HUES64 (cell line): ENCODE measurements around the gene FDX1.
A peak's percentile ranks its signal among the peaks of the same experiment; 100 is the strongest.
"Not testable (repeated sequence)": the region's sequence is repeated elsewhere in the genome, so short reads cannot be mapped to it uniquely, and the experiment has no call there.

ENCODE experiments used
- H3K27ac ChIP-seq: 2 replicates; pipeline ENCODE4 v1.7.0; 2013; ENCODE audit warnings: low read depth, low read length, inconsistent platforms
- H3K27me3 ChIP-seq: 2 replicates; pipeline ENCODE4 v1.6.1; 2013; ENCODE audit warnings: mild to moderate bottlenecking, low read length; ENCODE audit not compliant: insufficient read depth
- H3K36me3 ChIP-seq: 2 replicates; pipeline ENCODE4 v1.6.1; 2013; ENCODE audit warnings: mild to moderate bottlenecking, low read length; ENCODE audit not compliant: insufficient read depth
- H3K4me1 ChIP-seq: 2 replicates; pipeline ENCODE4 v1.6.1; 2013; ENCODE audit warnings: mild to moderate bottlenecking, low read length, moderate library complexity; ENCODE audit not compliant: insufficient read depth
- H3K4me3 ChIP-seq: 2 replicates; pipeline ENCODE4 v1.5.1; 2013; ENCODE audit warnings: mild to moderate bottlenecking, low read length, moderate library complexity
- H3K9ac ChIP-seq: 2 replicates; pipeline ENCODE4 v1.6.1; 2013; ENCODE audit warnings: mild to moderate bottlenecking, low read depth, low read length
- H3K9me3 ChIP-seq: 2 replicates; pipeline ENCODE4 v1.6.1; 2013; ENCODE audit warnings: low read depth, low read length; ENCODE audit not compliant: insufficient read depth
- WGBS: fragments of 150-250, 120-280 bp; methylation state at CpG from one replicate; pipeline ENCODE4 v1.1.7; 2013; ENCODE audit warnings: missing lambda C conversion rate; 5-methylcytosine and 5-hydroxymethylcytosine counted together

The FDX1 gene

GRCh38 chr11:110415081-110415480, 14.7 kb upstream of the FDX1 start:
- H3K27ac ChIP-seq = no peak overlapping the region
- H3K27me3 ChIP-seq = no peaks in the 10 kb centered on the region
- 100% methylated on average over 2 of the region's 2 CpGs for WGBS
- H3K9me3 ChIP-seq = no peaks in the 10 kb centered on the region
- no peak overlapping the region for H3K9ac ChIP-seq
- no peaks in the 10 kb centered on the region for H3K4me1 ChIP-seq
- H3K36me3 ChIP-seq = no peaks in the 10 kb centered on the region
- H3K4me3 ChIP-seq = no peak overlapping the region

GRCh38 chr11:110421658-110422057, 8.1 kb upstream of the FDX1 start:
- H3K4me3 ChIP-seq, H3K9ac ChIP-seq, H3K4me1 ChIP-seq, H3K27ac ChIP-seq, H3K36me3 ChIP-seq, H3K9me3 ChIP-seq, H3K27me3 ChIP-seq: not testable (repeated sequence)
- 89% methylated on average over 6 of the region's 6 CpGs for WGBS

GRCh38 chr11:110422306-110422905, 7.3 kb upstream of the FDX1 start:
- H3K4me1 ChIP-seq = no peaks in the 10 kb centered on the region
- H3K9me3 ChIP-seq = 0 out of 2 replicates have a peak, but pooled peaks cover 4% of the 10 kb centered on the region
- H3K4me3 ChIP-seq = no peak overlapping the region
- no peak overlapping the region for H3K9ac ChIP-seq
- 98% methylated on average over 2 of the region's 2 CpGs for WGBS
- no peak overlapping the region for H3K27ac ChIP-seq
- H3K27me3 ChIP-seq = no peaks in the 10 kb centered on the region
- no peaks in the 10 kb centered on the region for H3K36me3 ChIP-seq

GRCh38 chr11:110424775-110425444, 4.8 kb upstream of the FDX1 start:
- no peak overlapping the region for H3K4me3 ChIP-seq
- H3K9ac ChIP-seq = no peak overlapping the region
- H3K36me3 ChIP-seq = no peaks in the 10 kb centered on the region
- no peaks in the 10 kb centered on the region for H3K27me3 ChIP-seq
- H3K4me1 ChIP-seq = no peaks in the 10 kb centered on the region
- no peak overlapping the region for H3K27ac ChIP-seq
- whole genome bisulfite sequencing = 93% methylated on average over 2 of the region's 3 CpGs
- H3K9me3 ChIP-seq = 0 out of 2 replicates have a peak, but pooled peaks cover 4% of the 10 kb centered on the region

- Histone ChIP-seq H3K36me3 (no peaks in the 10 kb centered on the region), H3K27me3 (no peaks in the 10 kb centered on the region), H3K4me1 (peaks cover 2% of the 10 kb centered on the region), H3K27ac (no peak overlapping the region), H3K9ac (no peak overlapping the region), H3K4me3 (no peak overlapping the region), H3K9me3 (0 out of 2 replicates have a peak, but pooled peaks cover under 1% of the 10 kb centered on the region)
- 91% methylated on average over 8 of the region's 9 CpGs for WGBS
These were observed 3.8 kb upstream of the FDX1 start for GRCh38 chr11:110425751-110426545.

- Histone ChIP-seq H3K27me3 (peaks cover 8% of the 10 kb centered on the region; the same call in 1 of the 2 replicates), H3K4me3 (no peak overlapping the region), H3K9me3 (no peaks in the 10 kb centered on the region), H3K9ac (no peak overlapping the region), H3K36me3 (no peaks in the 10 kb centered on the region), H3K27ac (no peak overlapping the region), H3K4me1 (peaks cover 12% of the 10 kb centered on the region)
- 93% methylated on average over 1 of the region's 2 CpGs for WGBS
These were observed 1.7 kb upstream of the FDX1 start for GRCh38 chr11:110428040-110428439.

- no peaks in the 10 kb centered on the region for H3K9me3 ChIP-seq
- WGBS = 82% methylated on average over 10 of the region's 10 CpGs
- peaks cover 12% of the 10 kb centered on the region for H3K4me1 ChIP-seq
- no peaks in the 10 kb centered on the region for H3K36me3 ChIP-seq
- peak overlapping the region; percentile 84 for H3K4me3 ChIP-seq
- H3K27ac ChIP-seq = peak overlapping the region; percentile 79; the same call in 1 of the 2 replicates
- peaks cover 8% of the 10 kb centered on the region; the same call in 1 of the 2 replicates for H3K27me3 ChIP-seq
- peak overlapping the region; percentile 87; the same call in 1 of the 2 replicates for H3K9ac ChIP-seq
These were observed 605 bp upstream of the FDX1 start for GRCh38 chr11:110428956-110429730.

GRCh38 chr11:110430267-110431050, 711 bp downstream of the FDX1 start:
- H3K9me3 ChIP-seq = no peaks in the 10 kb centered on the region
- peaks cover 12% of the 10 kb centered on the region for H3K4me1 ChIP-seq
- peak overlapping the region; percentile 84 for H3K4me3 ChIP-seq
- H3K27ac ChIP-seq = peak overlapping the region; percentile 79; the same call in 1 of the 2 replicates
- 1% methylated on average over 51 of the region's 51 CpGs for WGBS
- H3K9ac ChIP-seq = peak overlapping the region; percentile 87
- H3K27me3 ChIP-seq = peaks cover 8% of the 10 kb centered on the region; the same call in 1 of the 2 replicates
- no peaks in the 10 kb centered on the region for H3K36me3 ChIP-seq

GRCh38 chr11:110431051-110431672, 1.4 kb downstream of the FDX1 start:
- H3K4me1 ChIP-seq = peaks cover 14% of the 10 kb centered on the region
- peak overlapping the region; percentile 84 for H3K4me3 ChIP-seq
- H3K27ac ChIP-seq = no peak overlapping the region
- H3K9me3 ChIP-seq = no peaks in the 10 kb centered on the region
- WGBS = 64% methylated on average over 7 of the region's 7 CpGs
- peaks cover 8% of the 10 kb centered on the region; the same call in 1 of the 2 replicates for H3K27me3 ChIP-seq
- no peaks in the 10 kb centered on the region for H3K36me3 ChIP-seq
- 0 out of 2 replicates have a peak overlapping the region, but pooled peaks have one; percentile 87 for H3K9ac ChIP-seq

GRCh38 chr11:110431674-110432073, 1.9 kb downstream of the FDX1 start:
- no peak overlapping the region for H3K27ac ChIP-seq
- WGBS = 95% methylated on average over 3 of the region's 4 CpGs
- peaks cover 8% of the 10 kb centered on the region; the same call in 1 of the 2 replicates for H3K27me3 ChIP-seq
- H3K4me3 ChIP-seq = peak overlapping the region; percentile 84
- no peak overlapping the region for H3K9ac ChIP-seq
- no peaks in the 10 kb centered on the region for H3K36me3 ChIP-seq
- H3K4me1 ChIP-seq = peaks cover 16% of the 10 kb centered on the region
- no peaks in the 10 kb centered on the region for H3K9me3 ChIP-seq
